ENCODE data around the gene IDH1. TPM values are rescaled to one million over a fixed set of nuclear protein-coding genes. Genes with fewer than 3 reads are reported as not detected.
"Not testable (repeated sequence)": the region's sequence is repeated elsewhere in the genome, so short reads cannot be mapped to it uniquely, and the experiment has no call there.

Gene IDH1
- total RNA-seq, 3 donors from 2014 or later = 9.7 to 10.5 (median 9.9) TPM

- Mint-ChIP-seq H3K27me3 (ENCODE audit: low read depth) (no peaks in the 10 kb centered on the region), H3K9me3 (no peaks in the 10 kb centered on the region), H3K36me3 (ENCODE audit: insufficient read depth) (peaks cover 10% of the 10 kb centered on the region), H3K4me1 (ENCODE audit: low read depth) (peaks cover 45% of the 10 kb centered on the region), H3K4me3 (peak overlapping the region; percentile 59)
- ATAC-seq (no peak), DNase-seq (no peak)
Observed at GRCh38 chr2:208268156-208268952, 13.5 kb upstream of the IDH1 start.

DNA sequence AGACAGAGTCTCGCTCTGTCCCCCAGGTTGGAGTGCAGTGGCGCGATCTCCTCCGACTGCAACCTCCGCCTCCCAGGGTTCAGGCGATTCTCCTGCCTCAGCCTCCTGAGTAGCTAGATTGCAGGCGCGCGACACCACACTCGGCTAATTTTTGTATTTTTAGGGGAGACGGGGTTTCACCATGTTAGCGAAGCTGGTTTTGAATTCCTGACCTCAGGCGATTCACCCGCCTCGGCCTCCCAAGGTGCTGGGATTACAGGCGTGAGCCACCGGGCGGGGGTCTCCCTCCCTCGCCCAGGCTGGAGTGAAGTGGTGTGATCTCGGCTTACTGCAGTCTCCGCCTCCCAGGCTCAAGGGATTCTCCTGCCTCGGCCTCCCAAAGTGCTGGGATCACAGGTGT lies 12.7 kb upstream of the IDH1 start:
- not testable (repeated sequence) for H3K9me3 Mint-ChIP-seq; DNase-seq; H3K27me3 Mint-ChIP-seq (ENCODE audit: low read depth); ATAC-seq
- Mint-ChIP-seq H3K36me3 (ENCODE audit: insufficient read depth) (peaks cover 10% of the 10 kb centered on the region), H3K4me1 (ENCODE audit: low read depth) (peaks cover 45% of the 10 kb centered on the region), H3K4me3 (peak overlapping the region; percentile 94)

DNA sequence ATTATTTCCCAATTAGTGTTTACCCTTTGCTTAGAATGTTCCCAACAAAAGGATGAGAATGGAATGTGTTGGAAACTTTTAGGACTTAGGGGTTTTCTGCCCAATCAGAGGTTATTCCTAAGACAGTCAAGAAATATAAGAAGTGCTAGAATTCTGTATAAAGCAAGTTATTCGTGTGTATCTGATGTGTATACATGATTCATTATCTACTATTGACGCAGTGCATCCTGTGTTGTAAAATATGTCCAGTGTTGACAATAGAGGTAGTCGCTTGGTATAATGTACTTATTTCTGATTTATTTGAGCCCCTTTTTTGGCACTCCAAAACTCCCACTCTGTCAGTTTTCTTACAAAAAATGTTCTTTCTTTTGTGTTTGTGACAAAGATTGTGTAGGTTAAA lies 12.1 kb upstream of the IDH1 start:
- ATAC-seq (no peak), DNase-seq (no peak)
- Mint-ChIP-seq H3K9me3 (no peaks in the 10 kb centered on the region), H3K4me3 (peak overlapping the region; percentile 94), H3K27me3 (ENCODE audit: low read depth) (no peaks in the 10 kb centered on the region), H3K36me3 (ENCODE audit: insufficient read depth) (peaks cover 10% of the 10 kb centered on the region), H3K4me1 (ENCODE audit: low read depth) (peaks cover 45% of the 10 kb centered on the region)

DNA sequence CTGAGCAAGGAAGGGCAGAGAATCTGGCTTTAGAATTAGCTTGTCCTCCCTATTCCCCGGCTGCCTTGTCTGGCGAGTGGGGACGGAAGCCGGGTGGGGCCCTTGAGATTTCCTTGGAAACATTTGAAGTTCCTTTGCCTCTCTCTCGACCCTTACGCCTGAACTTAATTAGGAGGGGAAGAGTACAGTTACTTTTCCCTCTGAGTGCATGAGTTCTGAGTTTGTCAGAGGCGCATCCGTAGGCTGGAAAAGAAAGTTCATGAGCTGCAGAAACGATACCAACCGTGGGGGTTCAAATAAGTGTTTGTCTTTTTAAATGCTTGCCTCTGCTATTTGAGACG lies 11.7 kb upstream of the IDH1 start:
- peak in 1 of 2 donors; percentile 8 for ATAC-seq
- no peaks in the 10 kb centered on the region for H3K27me3 Mint-ChIP-seq (ENCODE audit: low read depth)

GRCh38 chr2:208265801-208266552 lies 11.1 kb upstream of the IDH1 start, which contains the start of gene PIKFYVE:
PIKFYVE (plus strand) TSS chr2:208266255; CDS start chr2:208271520, 5,265 bp downstream.
- Mint-ChIP-seq H3K4me3 (peak within 1 kb of the TSS; percentile 94), H3K36me3 (ENCODE audit: insufficient read depth) (peaks cover 5% of the 10 kb centered on the region), H3K4me1 (ENCODE audit: low read depth) (peaks cover 41% of the 10 kb centered on the region), H3K9me3 (no peaks in the 10 kb centered on the region), H3K27me3 (ENCODE audit: low read depth) (no peaks in the 10 kb centered on the region)
- ATAC-seq (peak; percentile 89 to 91), DNase-seq (peak; percentile 79)

More for the DNA sequence above, 11.7 kb upstream of the IDH1 start:
- H3K4me3 Mint-ChIP-seq = peak overlapping the region; percentile 94
- peaks cover 45% of the 10 kb centered on the region for H3K4me1 Mint-ChIP-seq (ENCODE audit: low read depth)
- peaks cover 9% of the 10 kb centered on the region for H3K36me3 Mint-ChIP-seq (ENCODE audit: insufficient read depth)
- H3K9me3 Mint-ChIP-seq = no peaks in the 10 kb centered on the region
- no peak for DNase-seq

DNA sequence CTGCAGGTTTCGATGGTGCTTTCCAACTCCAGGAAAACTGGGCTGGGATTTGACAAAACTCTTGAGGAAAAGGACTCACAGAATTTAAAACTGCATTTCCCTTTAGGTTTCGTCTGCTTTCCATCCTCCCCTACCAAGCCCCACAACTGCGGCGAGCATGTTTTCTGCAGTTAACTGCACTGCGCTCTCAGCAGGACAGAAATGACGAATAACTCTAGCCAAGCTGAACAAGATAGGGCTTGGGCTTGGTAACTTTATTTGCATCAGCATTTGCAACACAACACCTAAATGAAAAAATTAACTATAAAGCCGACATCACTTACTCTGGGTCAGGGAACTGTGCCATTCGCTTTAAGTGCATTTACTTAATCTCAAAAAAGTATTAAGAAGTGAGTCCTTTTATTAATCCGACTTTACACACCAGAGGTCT lies 10.5 kb upstream of the IDH1 start:
- Mint-ChIP-seq H3K9me3 (no peaks in the 10 kb centered on the region), H3K36me3 (ENCODE audit: insufficient read depth) (peaks cover 4% of the 10 kb centered on the region), H3K4me1 (ENCODE audit: low read depth) (peaks cover 40% of the 10 kb centered on the region), H3K27me3 (ENCODE audit: low read depth) (no peaks in the 10 kb centered on the region), H3K4me3 (peak overlapping the region; percentile 94)
- DNase-seq = peak; percentile 18
- peak; percentile 53 to 58 for ATAC-seq

DNA sequence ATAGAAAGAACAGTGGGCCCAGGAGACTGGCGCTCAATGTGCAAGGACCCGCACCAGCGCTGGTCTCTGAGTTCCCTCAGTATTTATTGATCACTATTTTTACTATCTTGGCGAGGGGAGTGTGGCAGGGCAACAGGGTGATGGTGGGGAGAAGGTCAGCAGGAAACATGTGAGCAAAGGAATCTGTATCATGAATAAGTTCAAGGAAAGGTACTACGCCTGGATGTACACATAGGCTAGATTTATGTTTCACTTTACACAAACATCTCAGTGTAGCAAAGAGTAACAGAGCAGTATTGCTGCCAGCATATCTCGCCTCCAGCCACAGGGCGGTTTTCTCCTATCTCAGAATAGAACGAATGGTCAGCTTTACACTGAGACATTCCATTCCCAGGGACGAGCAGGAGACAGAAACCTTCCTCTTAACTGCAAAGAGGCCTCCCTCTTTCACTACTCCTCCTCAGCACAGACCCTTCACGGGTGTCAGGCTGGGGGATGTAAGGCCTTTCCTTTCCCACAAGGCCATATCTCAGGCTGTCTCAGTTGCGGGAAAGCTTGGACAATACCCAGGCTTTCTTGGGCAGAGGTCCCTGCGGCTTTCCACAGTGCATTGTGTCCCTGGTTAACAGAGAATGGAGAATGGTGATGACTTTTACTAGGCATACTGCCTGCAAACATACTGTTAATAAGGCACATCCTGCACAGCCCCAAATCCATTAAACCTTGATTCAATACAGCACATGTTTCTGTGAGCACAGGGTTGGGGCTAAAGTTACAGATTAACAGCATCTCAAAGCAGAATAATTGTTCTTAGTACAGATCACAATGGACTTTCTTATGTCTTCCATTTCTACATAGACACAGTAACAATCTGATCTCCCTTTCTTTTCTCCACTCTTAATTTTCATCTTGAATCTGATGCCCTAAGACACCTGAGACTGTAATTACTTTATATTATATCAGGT lies 2.3 kb upstream of the IDH1 start:
- not testable (repeated sequence) for H3K27me3 Mint-ChIP-seq (ENCODE audit: low read depth); H3K4me3 Mint-ChIP-seq; H3K9me3 Mint-ChIP-seq; ATAC-seq; H3K36me3 Mint-ChIP-seq (ENCODE audit: insufficient read depth); DNase-seq
- H3K4me1 Mint-ChIP-seq (ENCODE audit: low read depth) = peaks cover 18% of the 10 kb centered on the region

DNA sequence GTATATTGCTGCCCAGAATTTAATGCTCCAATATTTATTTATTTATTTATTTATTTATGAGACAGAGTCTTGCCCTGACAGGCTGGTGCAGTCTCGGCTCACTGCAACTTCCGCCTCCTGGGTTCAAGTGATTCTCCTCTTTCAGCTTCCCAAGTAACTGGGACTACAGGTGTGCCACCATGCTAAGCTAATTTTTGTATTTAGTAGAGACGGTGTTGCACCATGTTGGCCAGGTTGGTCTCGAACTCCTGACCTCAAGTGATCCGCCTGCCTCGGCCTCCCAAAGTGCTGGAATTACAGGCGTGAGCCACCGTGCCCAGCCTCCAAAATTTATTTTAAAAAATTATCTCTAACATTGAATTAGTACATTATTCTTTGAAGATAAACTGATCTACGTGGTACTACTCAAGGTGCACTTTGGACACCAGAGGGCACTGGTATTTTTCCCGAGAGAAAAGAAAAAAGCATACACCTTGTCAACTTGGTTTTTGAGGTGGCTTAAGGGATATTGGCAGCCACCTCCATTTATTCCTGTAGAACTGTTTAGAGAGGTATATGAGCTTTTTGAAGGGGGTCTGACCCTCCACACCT lies 1.4 kb upstream of the IDH1 start:
- peaks cover 1% of the 10 kb centered on the region for H3K36me3 Mint-ChIP-seq (ENCODE audit: insufficient read depth)
- H3K4me3 Mint-ChIP-seq = peak overlapping the region; percentile 50
- DNase-seq = no peak
- no peaks in the 10 kb centered on the region for H3K9me3 Mint-ChIP-seq
- ATAC-seq = no peak
- H3K4me1 Mint-ChIP-seq (ENCODE audit: low read depth) = peaks cover 18% of the 10 kb centered on the region
- no peaks in the 10 kb centered on the region for H3K27me3 Mint-ChIP-seq (ENCODE audit: low read depth)

DNA sequence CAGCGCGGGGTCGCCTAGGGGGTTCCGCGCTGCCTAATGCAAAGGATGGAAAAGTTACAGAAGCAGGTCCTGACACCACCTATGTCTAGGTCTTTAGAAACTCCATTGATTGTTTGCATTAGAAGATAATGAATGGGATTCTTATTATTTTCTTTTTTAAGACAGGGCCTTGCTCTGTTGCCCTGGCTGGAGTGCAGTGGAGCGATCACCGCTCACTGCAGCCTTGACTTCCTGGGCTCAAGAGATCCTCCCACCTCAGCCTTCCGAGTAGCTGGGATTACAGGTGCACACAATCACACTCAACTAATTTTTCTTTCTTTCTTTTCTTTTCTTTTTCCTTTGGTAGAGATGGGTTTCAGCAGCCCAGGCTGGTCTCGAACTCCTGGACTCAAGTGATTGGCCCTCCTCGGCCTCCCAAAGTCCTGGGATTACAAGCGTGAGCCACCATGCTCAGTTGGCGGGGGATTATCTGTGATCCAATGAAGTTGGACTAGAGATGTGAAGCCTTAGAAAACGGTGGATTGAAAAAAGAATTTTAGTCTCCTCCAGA lies 761 bp upstream of the IDH1 start:
- no peak for ATAC-seq
- Mint-ChIP-seq H3K36me3 (ENCODE audit: insufficient read depth) (peaks cover 4% of the 10 kb centered on the region), H3K4me3 (peak overlapping the region; percentile 97), H3K27me3 (ENCODE audit: low read depth) (no peaks in the 10 kb centered on the region), H3K4me1 (ENCODE audit: low read depth) (peaks cover 18% of the 10 kb centered on the region), H3K9me3 (no peaks in the 10 kb centered on the region)
- no peak for DNase-seq

DNA sequence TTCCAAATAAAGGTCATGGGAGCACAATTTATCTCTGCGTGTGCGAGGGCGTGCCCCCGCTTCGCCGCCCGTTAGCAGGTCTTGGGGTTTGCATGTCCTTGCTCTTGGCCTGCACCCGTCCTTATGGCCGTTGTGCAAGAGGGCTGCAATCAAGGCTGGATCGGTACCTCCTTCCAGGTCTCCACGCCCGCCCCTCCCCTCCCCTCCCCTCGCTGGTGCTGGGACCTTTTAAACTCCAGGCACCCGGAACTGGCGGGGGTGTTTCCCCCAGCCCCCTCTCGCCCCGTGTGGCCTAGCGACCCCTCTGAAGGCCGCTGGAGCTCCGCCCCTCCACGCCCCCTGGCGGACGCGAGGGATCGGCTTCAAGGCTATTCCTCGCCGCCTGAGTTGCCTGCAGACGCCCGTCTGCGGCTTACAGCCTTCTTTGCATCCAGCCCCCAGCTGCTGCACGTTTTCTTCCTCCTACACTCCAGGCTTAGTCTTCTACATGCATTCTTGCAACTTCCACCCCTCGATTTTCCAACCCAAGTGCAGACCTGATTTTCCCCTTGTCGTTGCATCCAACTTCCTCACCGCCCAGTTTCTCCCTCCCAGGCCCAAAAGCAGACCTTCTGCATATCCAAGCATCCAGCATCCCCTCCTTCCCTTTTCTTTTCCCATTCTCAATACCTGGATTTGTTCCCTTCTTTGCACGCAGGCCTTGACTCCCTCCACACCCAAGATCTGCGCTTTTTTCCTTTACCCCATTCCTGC lies 577 bp downstream of the IDH1 start:
- peak; percentile 78 to 79 for ATAC-seq
- Mint-ChIP-seq H3K27me3 (ENCODE audit: low read depth) (no peaks in the 10 kb centered on the region), H3K9me3 (no peaks in the 10 kb centered on the region), H3K36me3 (ENCODE audit: insufficient read depth) (peaks cover 10% of the 10 kb centered on the region), H3K4me1 (ENCODE audit: low read depth) (peaks cover 18% of the 10 kb centered on the region), H3K4me3 (peak overlapping the region; percentile 97)
- peak; percentile 70 for DNase-seq

DNA sequence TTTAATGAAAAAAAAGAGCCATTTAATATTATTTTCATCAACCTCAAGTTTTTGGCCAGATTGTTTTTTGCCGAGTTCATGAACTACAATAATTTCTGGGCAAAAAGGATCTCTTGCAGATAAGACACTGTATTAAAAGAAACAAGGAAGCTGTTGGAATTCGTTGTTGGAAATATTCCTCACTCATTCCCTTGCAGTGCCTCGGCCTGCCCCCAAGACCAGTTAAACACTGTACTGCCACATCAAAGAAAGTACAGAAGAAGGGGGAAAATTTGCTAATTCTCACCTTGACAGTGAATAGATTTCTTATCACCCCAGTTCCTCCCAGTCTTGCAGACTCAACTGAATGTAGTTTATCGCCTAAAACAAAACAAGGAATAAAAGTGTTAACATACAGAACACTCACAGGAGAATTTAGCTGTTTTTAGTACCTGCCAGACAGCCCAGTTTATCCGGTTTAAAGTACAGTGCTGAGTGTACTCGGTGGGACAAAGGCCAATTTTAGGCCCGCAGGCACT lies 1.2 kb downstream of the IDH1 start:
- peak in 1 of 2 donors; percentile 1 for ATAC-seq
- peak overlapping the region; percentile 97 for H3K4me3 Mint-ChIP-seq
- DNase-seq = no peak
- H3K27me3 Mint-ChIP-seq (ENCODE audit: low read depth) = no peaks in the 10 kb centered on the region
- H3K36me3 Mint-ChIP-seq (ENCODE audit: insufficient read depth) = peaks cover 10% of the 10 kb centered on the region
- H3K4me1 Mint-ChIP-seq (ENCODE audit: low read depth) = peaks cover 18% of the 10 kb centered on the region
- no peaks in the 10 kb centered on the region for H3K9me3 Mint-ChIP-seq

DNA sequence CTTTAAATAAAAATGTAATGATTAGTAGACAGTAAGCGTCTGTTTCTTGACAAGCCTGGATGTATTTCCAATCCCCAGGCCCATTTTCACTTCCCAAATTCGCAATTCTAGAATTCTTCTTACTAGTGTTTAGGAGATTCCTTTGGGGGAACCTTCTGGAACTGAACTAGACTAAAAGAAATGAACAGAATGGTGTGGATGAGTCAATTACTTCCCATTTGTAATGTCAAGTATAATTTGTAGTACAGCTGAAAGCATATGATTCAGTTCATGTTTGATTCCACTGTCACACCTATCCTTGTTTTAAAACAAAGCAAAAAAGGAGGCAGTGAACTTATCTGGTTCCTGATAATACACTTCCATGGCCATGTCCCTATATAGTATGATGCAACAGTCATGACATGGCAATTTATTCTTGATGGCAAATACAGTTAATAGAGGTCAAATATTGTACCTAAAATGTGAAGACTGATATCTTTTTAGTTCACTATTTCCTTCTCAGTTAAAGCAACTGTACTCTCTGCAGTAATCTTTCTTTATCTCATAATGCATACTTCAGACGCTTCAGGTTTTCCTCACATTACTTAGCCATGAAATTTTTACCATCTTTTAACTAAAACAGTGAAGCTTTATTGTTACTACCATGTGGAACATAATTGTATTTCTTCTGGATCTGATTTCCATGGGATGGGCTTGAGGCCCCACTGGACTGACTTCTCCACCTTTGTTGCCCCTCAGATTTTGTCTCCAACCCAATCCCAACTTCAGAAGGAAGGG lies 2.0 kb downstream of the IDH1 start:
- Mint-ChIP-seq H3K4me1 (ENCODE audit: low read depth) (peaks cover 18% of the 10 kb centered on the region), H3K27me3 (ENCODE audit: low read depth) (no peaks in the 10 kb centered on the region), H3K9me3 (no peaks in the 10 kb centered on the region), H3K36me3 (ENCODE audit: insufficient read depth) (peaks cover 13% of the 10 kb centered on the region), H3K4me3 (no peak overlapping the region)
- no peak for DNase-seq
- no peak for ATAC-seq

All from activated T-cell treated with anti-CD3 and anti-CD28 coated beads, Interleukin-2, amount 50 U/mL, for 4 hours (primary cell).